Measurements from ENCODE around the gene THG1L. TPM values are rescaled to one million over a fixed set of nuclear protein-coding genes. Genes with fewer than 3 reads are reported as not detected.

Gene THG1L
- total RNA-seq, 1 experiment from 2014 or later, result 12.3 TPM

- CTCF ChIA-PET, result no interaction called here
- no peaks in the 10 kb centered on the region for H3K4me1 Mint-ChIP-seq
These were observed 20.8 kb upstream of the THG1L start for GRCh38 chr5:157710431-157710830.

DNA sequence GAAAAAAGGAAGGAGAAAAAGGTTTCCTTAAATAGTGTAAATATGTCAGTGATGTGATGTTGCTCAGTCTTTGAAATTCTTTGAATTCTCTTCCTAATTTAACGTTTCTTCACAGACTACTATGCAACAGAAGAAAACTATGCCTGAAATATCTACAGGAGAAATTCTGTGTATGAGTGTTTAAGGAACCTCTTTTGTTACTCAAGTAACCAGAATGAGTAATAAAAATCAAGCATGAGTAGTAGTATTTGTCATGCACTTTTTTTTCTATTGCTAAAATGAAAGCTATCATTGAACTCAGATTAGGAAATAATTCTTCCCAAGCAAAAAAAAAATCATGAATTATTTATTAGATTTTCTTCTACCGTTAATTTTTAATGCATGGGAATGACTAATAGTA is 20.3 kb upstream of the THG1L start:
- ChIA-PET CTCF (no interaction called here), POLR2A (no interaction called here)
- TF ChIP-seq ZNF263 (CRISPR knock-in tag; IDR thresholded peaks at IDR 0.05; ENCODE audit: low read depth) (no peak), RELA (CRISPR knock-in tag; IDR thresholded peaks at IDR 0.05; ENCODE audit: borderline replicate concordance) (no peak), E2F5 (CRISPR knock-in tag; IDR thresholded peaks at IDR 0.05) (no peak), AR (CRISPR knock-in tag; IDR thresholded peaks at IDR 0.05) (no peak), IRF2 (CRISPR knock-in tag; IDR thresholded peaks at IDR 0.05; ENCODE audit: borderline replicate concordance, low read depth) (no peak), RORB (CRISPR knock-in tag; IDR thresholded peaks at IDR 0.05) (no peak), ZBTB21 (CRISPR knock-in tag; IDR thresholded peaks at IDR 0.05; ENCODE audit: borderline replicate concordance) (no peak), SP1 (CRISPR knock-in tag; conservative IDR thresholded peaks at IDR 0.05) (no peak)
- TF ChIP-seq, protein P1, sequence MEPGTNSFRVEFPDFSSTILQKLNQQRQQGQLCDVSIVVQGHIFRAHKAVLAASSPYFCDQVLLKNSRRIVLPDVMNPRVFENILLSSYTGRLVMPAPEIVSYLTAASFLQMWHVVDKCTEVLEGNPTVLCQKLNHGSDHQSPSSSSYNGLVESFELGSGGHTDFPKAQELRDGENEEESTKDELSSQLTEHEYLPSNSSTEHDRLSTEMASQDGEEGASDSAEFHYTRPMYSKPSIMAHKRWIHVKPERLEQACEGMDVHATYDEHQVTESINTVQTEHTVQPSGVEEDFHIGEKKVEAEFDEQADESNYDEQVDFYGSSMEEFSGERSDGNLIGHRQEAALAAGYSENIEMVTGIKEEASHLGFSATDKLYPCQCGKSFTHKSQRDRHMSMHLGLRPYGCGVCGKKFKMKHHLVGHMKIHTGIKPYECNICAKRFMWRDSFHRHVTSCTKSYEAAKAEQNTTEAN (CRISPR knock-in tag; IDR thresholded peaks at IDR 0.05), result no peak
- ATAC-seq (no peak), DNase-seq (ENCODE audit: low spot score) (no peak)
- Mint-ChIP-seq H3K4me3 (no peak overlapping the region), H3K36me3 (no peaks in the 10 kb centered on the region), H3K27ac (no peak overlapping the region), H3K9me3 (no peaks in the 10 kb centered on the region), H3K27me3 (ENCODE audit: low read depth) (no peaks in the 10 kb centered on the region), H3K4me1 (no peaks in the 10 kb centered on the region)

More at GRCh38 chr5:157710431-157710830, 20.8 kb upstream of the THG1L start:
- DNase-seq (ENCODE audit: low spot score), result no peak
- Mint-ChIP-seq H3K36me3 (no peaks in the 10 kb centered on the region), H3K4me3 (no peak overlapping the region), H3K27ac (no peak overlapping the region), H3K27me3 (ENCODE audit: low read depth) (no peaks in the 10 kb centered on the region), H3K9me3 (no peaks in the 10 kb centered on the region)
- ATAC-seq, result no peak
- no peak for TF ChIP-seq MXD4 (CRISPR knock-in tag; IDR thresholded peaks at IDR 0.05; ENCODE audit: borderline replicate concordance)
- TF ChIP-seq ATF3 (CRISPR knock-in tag; conservative IDR thresholded peaks at IDR 0.05), result no peak
- no peak for TF ChIP-seq NFATC4 (CRISPR knock-in tag; IDR thresholded peaks at IDR 0.05)
- no peak for TF ChIP-seq GTF2I (CRISPR knock-in tag; conservative IDR thresholded peaks at IDR 0.05)
- no peak for TF ChIP-seq ZNF121 (CRISPR knock-in tag; IDR thresholded peaks at IDR 0.05)
- TF ChIP-seq, protein P1 (CRISPR knock-in tag; IDR thresholded peaks at IDR 0.05), result no peak
- TF ChIP-seq, protein P2, sequence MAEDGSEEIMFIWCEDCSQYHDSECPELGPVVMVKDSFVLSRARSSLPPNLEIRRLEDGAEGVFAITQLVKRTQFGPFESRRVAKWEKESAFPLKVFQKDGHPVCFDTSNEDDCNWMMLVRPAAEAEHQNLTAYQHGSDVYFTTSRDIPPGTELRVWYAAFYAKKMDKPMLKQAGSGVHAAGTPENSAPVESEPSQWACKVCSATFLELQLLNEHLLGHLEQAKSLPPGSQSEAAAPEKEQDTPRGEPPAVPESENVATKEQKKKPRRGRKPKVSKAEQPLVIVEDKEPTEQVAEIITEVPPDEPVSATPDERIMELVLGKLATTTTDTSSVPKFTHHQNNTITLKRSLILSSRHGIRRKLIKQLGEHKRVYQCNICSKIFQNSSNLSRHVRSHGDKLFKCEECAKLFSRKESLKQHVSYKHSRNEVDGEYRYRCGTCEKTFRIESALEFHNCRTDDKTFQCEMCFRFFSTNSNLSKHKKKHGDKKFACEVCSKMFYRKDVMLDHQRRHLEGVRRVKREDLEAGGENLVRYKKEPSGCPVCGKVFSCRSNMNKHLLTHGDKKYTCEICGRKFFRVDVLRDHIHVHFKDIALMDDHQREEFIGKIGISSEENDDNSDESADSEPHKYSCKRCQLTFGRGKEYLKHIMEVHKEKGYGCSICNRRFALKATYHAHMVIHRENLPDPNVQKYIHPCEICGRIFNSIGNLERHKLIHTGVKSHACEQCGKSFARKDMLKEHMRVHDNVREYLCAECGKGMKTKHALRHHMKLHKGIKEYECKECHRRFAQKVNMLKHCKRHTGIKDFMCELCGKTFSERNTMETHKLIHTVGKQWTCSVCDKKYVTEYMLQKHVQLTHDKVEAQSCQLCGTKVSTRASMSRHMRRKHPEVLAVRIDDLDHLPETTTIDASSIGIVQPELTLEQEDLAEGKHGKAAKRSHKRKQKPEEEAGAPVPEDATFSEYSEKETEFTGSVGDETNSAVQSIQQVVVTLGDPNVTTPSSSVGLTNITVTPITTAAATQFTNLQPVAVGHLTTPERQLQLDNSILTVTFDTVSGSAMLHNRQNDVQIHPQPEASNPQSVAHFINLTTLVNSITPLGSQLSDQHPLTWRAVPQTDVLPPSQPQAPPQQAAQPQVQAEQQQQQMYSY (CRISPR knock-in tag; IDR thresholded peaks at IDR 0.05), result no peak
- TF ChIP-seq, protein P3, sequence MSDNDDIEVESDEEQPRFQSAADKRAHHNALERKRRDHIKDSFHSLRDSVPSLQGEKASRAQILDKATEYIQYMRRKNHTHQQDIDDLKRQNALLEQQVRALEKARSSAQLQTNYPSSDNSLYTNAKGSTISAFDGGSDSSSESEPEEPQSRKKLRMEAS (CRISPR knock-in tag; IDR thresholded peaks at IDR 0.05), result no peak
- TF ChIP-seq, protein P4, sequence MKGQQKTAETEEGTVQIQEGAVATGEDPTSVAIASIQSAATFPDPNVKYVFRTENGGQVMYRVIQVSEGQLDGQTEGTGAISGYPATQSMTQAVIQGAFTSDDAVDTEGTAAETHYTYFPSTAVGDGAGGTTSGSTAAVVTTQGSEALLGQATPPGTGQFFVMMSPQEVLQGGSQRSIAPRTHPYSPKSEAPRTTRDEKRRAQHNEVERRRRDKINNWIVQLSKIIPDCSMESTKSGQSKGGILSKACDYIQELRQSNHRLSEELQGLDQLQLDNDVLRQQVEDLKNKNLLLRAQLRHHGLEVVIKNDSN (CRISPR knock-in tag; IDR thresholded peaks at IDR 0.05), result no peak
- TF ChIP-seq MYBL2 (CRISPR knock-in tag; IDR thresholded peaks at IDR 0.05), result no peak
- TF ChIP-seq HMGA2 (CRISPR knock-in tag; IDR thresholded peaks at IDR 0.05), result no peak
- no peak for TF ChIP-seq ATF1 (CRISPR knock-in tag; IDR thresholded peaks at IDR 0.05)
- no peak for TF ChIP-seq E2F4 (CRISPR knock-in tag; IDR thresholded peaks at IDR 0.05; ENCODE audit: borderline replicate concordance, low read depth)
- TF ChIP-seq ZMAT4 (CRISPR knock-in tag; IDR thresholded peaks at IDR 0.05), result no peak
- no peak for TF ChIP-seq ZNF416 (CRISPR knock-in tag; IDR thresholded peaks at IDR 0.05)
- POLR2A ChIA-PET, result no interaction called here

All from WTC11 (cell line).